HFF-Myc (cell line): ENCODE data around the gene DOCK1.

Source experiments
- DNase-seq: peaks from one replicate; pipeline ENCODE4 v3.0.0-alpha.2; 2011; ENCODE audit warnings: low read depth; ENCODE audit errors: extremely low read depth
- H3K4me3 ChIP-seq: replicated peaks from 2 replicates; pipeline ENCODE4 v1.5.1; 2011; ENCODE audit warnings: low read depth, mild to moderate bottlenecking, control low read depth, low read length
- TF ChIP-seq, protein P1 (sequence below): IDR thresholded peaks from 2 replicates; pipeline ENCODE4 v1.5.1; 2012; ENCODE audit warnings: mild to moderate bottlenecking, low read depth, low read length, control low read depth; ENCODE audit errors: missing control alignments

The DOCK1 gene

GRCh38 chr10:126917375-126917774, 12.1 kb downstream of the DOCK1 start:
- no peak for DNase-seq
- H3K4me3 ChIP-seq: no peak overlapping the region
- TF ChIP-seq, protein P1, sequence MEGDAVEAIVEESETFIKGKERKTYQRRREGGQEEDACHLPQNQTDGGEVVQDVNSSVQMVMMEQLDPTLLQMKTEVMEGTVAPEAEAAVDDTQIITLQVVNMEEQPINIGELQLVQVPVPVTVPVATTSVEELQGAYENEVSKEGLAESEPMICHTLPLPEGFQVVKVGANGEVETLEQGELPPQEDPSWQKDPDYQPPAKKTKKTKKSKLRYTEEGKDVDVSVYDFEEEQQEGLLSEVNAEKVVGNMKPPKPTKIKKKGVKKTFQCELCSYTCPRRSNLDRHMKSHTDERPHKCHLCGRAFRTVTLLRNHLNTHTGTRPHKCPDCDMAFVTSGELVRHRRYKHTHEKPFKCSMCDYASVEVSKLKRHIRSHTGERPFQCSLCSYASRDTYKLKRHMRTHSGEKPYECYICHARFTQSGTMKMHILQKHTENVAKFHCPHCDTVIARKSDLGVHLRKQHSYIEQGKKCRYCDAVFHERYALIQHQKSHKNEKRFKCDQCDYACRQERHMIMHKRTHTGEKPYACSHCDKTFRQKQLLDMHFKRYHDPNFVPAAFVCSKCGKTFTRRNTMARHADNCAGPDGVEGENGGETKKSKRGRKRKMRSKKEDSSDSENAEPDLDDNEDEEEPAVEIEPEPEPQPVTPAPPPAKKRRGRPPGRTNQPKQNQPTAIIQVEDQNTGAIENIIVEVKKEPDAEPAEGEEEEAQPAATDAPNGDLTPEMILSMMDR: no peak

- TF ChIP-seq, protein P1: no peak
- DNase-seq: no peak
- no peak overlapping the region for H3K4me3 ChIP-seq
Observed at GRCh38 chr10:126917975-126918908, 13.0 kb downstream of the DOCK1 start.

DNA sequence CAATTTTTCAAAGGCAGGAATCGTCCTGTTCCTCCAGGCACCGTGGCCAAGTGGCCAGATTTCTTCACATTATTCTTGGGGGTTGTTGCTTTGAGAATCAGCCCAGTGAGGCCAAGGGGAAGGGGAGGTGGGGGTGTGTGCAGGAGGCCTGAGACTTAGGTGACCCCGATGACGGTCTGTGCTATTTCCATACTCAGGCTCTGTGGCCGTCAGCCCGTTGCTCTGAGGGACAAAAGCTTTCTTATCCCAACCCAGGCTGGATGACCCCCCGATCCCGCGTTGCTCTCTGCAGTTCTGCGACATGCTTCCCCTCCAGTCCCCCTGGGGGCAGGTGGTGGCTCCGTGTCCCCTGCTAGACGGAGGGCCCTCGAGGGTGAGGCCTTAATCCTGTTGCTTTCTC, 14.2 kb downstream of the DOCK1 start:
- TF ChIP-seq, protein P1: no peak
- DNase-seq: no peak
- no peak overlapping the region for H3K4me3 ChIP-seq

- DNase-seq: no peak
- TF ChIP-seq, protein P1: no peak
- no peak overlapping the region for H3K4me3 ChIP-seq
Observed at GRCh38 chr10:126921162-126921561, 15.9 kb downstream of the DOCK1 start.

- no peak for DNase-seq
- TF ChIP-seq, protein P1: no peak
- no peak overlapping the region for H3K4me3 ChIP-seq
Observed at GRCh38 chr10:126921974-126922525, 16.8 kb downstream of the DOCK1 start.

DNA sequence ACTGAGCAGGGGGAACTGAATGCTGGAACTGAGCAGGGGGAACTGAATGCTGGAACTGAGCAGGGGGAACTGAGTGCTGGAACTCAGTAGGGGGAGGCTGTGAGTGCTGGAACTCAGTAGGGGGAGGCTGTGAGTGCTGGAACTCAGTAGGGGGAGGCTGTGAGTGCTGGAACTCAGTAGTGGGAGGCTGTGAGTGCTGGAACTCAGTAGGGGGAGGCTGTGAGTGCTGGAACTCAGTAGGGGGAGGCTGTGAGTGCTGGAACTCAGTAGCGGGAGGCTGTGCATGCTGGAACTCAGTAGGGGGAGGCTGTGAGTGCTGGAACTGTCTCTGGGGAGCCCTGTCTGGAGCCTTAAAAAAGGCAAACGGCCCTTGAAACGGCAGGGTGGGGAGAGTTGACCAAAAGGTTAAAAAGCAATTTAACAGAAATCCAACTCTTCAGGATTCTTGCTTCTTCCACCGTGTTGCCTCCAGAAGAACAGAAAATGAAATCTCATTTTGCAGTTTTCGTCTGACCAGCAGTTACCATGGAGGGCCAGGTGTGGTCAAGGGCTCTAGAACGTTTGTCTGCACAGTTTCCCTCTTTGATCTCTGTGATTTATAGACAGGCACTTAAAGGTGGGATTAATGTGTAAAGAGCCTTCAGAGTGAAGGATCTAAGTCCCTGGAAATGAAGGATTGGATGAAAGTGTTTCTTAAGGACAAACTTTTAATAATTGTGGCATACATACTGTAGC, 19.1 kb downstream of the DOCK1 start:
- no peak for DNase-seq
- TF ChIP-seq, protein P1: no peak
- H3K4me3 ChIP-seq: no peak overlapping the region
